Measurements from ENCODE around the gene OR6C6.

DNA sequence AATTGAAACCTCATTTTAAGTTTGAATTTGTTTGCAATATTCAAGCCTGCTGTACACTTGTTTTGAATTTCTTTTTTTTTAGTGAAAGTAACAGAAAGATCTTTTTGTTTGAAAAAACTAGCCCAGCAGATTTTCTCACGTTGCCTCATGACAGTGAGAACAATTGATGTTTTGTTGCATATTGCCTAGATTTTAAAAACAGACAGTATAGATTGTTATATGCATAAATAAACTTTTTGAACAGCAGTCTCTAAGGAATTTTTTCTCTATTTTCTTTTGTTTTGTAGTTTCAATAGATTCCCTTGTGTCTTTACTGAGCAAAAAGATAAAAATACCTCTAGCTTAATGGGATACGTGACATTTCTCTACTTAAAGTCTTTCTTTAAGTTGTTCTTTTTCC lies 15.4 kb downstream of the OR6C6 start:
- TF ChIP-seq, protein P1, sequence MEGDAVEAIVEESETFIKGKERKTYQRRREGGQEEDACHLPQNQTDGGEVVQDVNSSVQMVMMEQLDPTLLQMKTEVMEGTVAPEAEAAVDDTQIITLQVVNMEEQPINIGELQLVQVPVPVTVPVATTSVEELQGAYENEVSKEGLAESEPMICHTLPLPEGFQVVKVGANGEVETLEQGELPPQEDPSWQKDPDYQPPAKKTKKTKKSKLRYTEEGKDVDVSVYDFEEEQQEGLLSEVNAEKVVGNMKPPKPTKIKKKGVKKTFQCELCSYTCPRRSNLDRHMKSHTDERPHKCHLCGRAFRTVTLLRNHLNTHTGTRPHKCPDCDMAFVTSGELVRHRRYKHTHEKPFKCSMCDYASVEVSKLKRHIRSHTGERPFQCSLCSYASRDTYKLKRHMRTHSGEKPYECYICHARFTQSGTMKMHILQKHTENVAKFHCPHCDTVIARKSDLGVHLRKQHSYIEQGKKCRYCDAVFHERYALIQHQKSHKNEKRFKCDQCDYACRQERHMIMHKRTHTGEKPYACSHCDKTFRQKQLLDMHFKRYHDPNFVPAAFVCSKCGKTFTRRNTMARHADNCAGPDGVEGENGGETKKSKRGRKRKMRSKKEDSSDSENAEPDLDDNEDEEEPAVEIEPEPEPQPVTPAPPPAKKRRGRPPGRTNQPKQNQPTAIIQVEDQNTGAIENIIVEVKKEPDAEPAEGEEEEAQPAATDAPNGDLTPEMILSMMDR (IDR thresholded peaks at IDR 0.05; ENCODE audit: low read depth, low read length, poor library complexity, severe bottlenecking) = no peak
- TF ChIP-seq EZH2phosphoT487 (IDR thresholded peaks at IDR 0.05; ENCODE audit: borderline replicate concordance, low read length) = no peak
